Stimulated activated CD8-positive, alpha-beta memory T cell treated with anti-CD3 and anti-CD28 coated beads, Interleukin-7, amount 100 ng/mL, for 48 hours (primary cell): ENCODE measurements around the gene MAGEB17.

ENCODE experiments used
- DNase-seq, 2 donors: peaks; one replicate each; pipeline ENCODE4 v3.0.0-alpha.2; 2020; ENCODE audit warnings: low read depth in 1 of 2; ENCODE audit errors: extremely low read depth in 1 of 2

The MAGEB17 gene

DNA sequence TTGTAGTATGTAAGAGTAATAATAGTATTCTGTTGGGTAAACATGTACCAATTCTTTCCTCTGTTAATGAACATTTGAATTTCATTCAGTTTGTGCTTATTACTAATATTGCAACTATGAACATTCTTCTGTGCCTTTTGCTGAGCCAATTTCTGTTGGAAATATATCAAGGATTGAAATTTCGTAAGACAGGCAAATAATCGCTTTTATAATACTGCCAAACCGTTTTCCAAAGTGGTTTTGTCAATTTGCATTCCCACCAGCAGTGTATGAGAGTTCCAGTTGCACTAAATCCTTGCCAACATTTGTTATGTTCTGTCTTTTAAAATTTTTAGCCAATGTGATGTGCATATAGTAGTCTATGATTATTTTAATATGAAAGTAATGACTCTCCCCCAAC lies 38.6 kb downstream of the MAGEB17 start:
- no peak for DNase-seq

DNA sequence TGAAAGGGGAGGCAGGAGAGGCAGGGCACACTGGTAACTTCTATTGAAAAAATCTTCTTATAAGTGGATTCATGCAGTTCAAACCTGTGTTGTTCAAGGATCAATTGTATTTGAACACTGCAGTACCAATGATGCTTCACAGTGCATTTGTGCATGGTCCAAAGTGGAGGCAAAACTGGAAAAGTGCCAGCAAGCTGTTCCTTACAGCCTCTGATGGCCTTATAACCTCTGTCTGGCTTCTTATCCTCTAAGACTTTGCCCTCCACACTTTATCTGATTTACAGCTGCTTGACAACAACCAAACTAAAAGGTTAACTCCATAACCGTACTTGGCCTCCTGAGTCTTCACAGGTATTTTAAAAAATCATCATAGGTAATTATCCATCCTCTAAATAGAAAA lies 40.4 kb downstream of the MAGEB17 start:
- no peak for DNase-seq

DNA sequence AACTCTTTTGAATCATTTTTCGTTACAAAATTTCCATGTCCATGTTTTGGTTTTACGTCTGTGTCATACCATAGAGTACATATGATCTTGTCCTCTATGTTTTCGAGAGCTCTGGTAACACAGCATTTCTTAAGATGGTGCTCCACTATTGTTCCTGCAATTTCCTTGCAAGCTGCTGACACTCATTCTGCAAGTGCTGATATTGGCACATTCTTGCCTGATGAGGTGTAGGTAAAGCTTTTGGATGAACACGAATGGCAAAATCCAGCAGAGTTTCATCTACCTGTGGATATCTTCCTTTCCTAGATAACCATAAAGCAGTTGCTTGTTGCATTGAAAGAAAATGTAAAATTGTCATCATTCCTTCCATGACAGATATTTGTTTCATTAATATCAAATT lies 41.3 kb downstream of the MAGEB17 start:
- DNase-seq = no peak

DNA sequence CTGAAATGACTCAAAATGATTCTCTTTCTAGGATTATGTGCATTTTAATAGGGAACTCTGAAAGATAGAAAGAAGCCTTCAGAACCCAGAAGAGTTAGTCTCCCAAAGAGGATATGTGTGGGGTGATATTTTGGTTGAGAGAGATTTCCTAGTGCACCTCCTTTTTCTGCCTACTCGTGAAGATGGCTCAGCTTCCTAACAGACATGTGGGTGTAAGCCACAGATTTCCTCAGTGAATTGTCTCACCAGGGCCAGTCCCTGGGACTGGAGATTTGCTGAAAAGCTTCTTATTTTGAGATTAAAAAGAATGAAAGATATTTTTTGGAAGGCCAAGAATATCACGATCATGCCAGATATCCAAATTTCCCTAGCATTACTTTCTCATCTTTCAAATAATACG lies 42.8 kb downstream of the MAGEB17 start:
- no peak for DNase-seq

DNA sequence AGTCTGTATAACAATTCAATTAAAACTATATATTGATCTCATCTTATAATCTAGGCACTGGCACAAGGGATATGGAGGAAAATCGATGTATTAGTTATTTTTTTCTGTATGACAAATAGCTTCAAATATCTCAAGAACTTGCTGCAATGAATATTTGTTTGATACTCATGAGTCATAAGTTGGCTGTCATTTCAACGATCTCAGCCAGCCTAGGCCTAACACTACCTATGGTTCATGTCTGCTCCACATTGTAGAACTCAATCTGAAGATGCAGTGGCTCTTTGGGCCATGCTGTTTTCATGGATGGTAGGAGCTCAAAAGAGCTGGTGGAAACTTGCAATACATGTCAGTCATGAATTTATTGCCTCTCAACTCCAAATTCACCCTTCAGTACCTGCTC lies 44.7 kb downstream of the MAGEB17 start:
- DNase-seq = no peak

DNA sequence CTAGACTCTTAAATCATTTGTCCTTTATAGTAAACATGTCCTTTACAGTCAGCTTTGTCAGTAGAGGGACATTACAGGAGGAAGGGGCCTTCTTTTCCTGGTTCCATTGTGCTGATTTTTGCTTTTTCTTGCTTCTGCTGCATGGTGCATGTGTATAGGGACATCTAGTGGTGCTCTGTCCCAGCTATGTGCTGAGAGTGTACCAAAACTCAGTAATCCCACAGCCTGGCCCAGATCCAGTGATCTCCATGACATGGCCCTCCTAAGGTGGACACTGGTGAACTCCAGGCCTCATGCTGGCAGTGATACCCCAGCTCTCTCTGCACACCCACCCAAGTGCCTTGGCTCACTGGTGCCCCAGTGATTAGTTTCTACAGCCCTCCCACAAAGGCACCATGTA lies 45.2 kb downstream of the MAGEB17 start:
- DNase-seq = no peak

DNA sequence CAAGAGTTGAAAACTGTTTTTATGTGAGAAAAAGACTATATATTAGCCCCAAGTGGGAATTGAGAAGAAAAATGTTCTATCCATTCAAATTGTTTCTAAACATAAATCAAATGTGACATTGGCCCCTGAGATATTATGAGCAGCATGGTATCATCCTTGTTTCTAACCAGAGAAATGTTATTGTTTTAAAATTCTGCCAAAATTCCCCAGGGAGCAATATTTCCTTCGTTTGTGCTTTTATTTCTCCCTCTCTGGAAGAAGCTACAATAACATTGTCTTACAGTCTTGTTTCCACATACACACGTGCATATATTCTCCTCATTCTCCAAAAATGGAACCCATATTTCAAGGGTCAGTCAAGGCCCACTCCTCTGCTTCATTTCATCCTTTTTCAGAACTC lies 46.7 kb downstream of the MAGEB17 start:
- DNase-seq = no peak

DNA sequence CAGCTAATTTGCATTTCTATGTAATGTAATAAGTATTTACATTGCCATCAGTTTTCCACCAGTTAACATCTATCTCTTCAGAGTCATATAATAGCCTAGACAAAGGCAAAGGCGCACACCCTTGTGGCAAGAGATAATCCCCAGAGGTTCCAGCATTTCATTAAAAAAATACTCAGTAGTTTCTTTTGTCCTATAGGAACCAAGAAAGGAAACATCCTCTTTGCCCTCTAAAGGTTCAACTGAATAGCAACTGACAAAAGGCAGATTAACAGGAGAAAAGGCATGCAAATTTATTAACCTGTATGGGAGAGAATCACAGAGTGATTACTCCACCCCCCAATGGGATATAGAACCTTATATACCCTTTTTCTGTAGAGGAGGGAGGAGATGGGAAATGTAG lies 48.4 kb downstream of the MAGEB17 start:
- DNase-seq = no peak
